GM23338 (cell line): ENCODE data around the gene PIGP. TPM values are rescaled to one million over a fixed set of nuclear protein-coding genes. Genes with fewer than 3 reads are reported as not detected.

Experiments
- ATAC-seq: fragments of 200-7000 bp; cut with Tn5 transposase; 3 replicates; pipeline ENCODE4 v1.9.1; 2020
- DNase-seq: peaks from one replicate; pipeline ENCODE4 v3.0.0-alpha.2; 2015; ENCODE audit warnings: low spot score
- H2AFZ ChIP-seq: fragments of 200-600 bp; sonication (generic); 2 replicates; pipeline ENCODE4 v1.8.0; 2016; ENCODE audit warnings: antibody characterized with exemption, mild to moderate bottlenecking, moderate library complexity
- H3F3A ChIP-seq: fragments of 200-600 bp; sonication (generic); replicated peaks from 2 replicates; pipeline ENCODE4 v1.8.0; 2017; ENCODE audit warnings: antibody characterized with exemption, mixed run types, low read depth
- H3K27ac ChIP-seq: fragments of 200-600 bp; sonication (generic); 2 replicates; pipeline ENCODE4 v1.6.1; 2016; ENCODE audit warnings: low read depth
- H3K27me3 ChIP-seq: fragments of 200-600 bp; sonication (generic); 2 replicates; pipeline ENCODE4 v1.8.0; 2016; ENCODE audit warnings: mild to moderate bottlenecking, mixed run types, moderate library complexity; ENCODE audit not compliant: insufficient read depth
- H3K36me3 ChIP-seq: fragments of 200-600 bp; sonication (generic); 2 replicates; pipeline ENCODE4 v1.8.0; 2016; ENCODE audit warnings: mild to moderate bottlenecking; ENCODE audit not compliant: insufficient read depth
- H3K4me1 ChIP-seq: fragments of 200-600 bp; sonication (generic); 2 replicates; pipeline ENCODE4 v1.8.0; 2016; ENCODE audit warnings: mild to moderate bottlenecking, moderate library complexity; ENCODE audit not compliant: insufficient read depth
- H3K4me2 ChIP-seq: fragments of 200-600 bp; sonication (generic); 2 replicates; pipeline ENCODE4 v1.7.1; 2017; ENCODE audit warnings: mixed run types
- H3K4me3 ChIP-seq: fragments of 200-600 bp; sonication (generic); 2 replicates; pipeline ENCODE4 v1.6.1; 2016; ENCODE audit warnings: mixed run types
- H3K79me2 ChIP-seq: fragments of 200-600 bp; sonication (generic); replicated peaks from 2 replicates; pipeline ENCODE4 v1.8.0; 2017; ENCODE audit warnings: mild to moderate bottlenecking; ENCODE audit not compliant: insufficient read depth
- H3K9me2 ChIP-seq: fragments of 200-600 bp; sonication (generic); 2 replicates; pipeline ENCODE4 v1.8.0; 2017; ENCODE audit not compliant: insufficient read depth
- H4K20me1 ChIP-seq: fragments of 200-600 bp; sonication (generic); replicated peaks from 2 replicates; pipeline ENCODE4 v1.8.0; 2017; ENCODE audit warnings: mild to moderate bottlenecking; ENCODE audit not compliant: insufficient read depth
- H3K27ac Mint-ChIP-seq: 2 replicates; pipeline ENCODE4 v1.8.0; 2020; ENCODE audit warnings: inconsistent platforms, mild to moderate bottlenecking, moderate library complexity, mixed read lengths
- H3K27me3 Mint-ChIP-seq: 3 replicates; pipeline ENCODE4 v1.8.0; 2022; ENCODE audit warnings: low read depth, mild to moderate bottlenecking, moderate library complexity, mixed read lengths, inconsistent platforms; ENCODE audit not compliant: insufficient read depth, poor library complexity
- H3K36me3 Mint-ChIP-seq: 3 replicates; pipeline ENCODE4 v1.8.0; 2021; ENCODE audit warnings: low read depth, mild to moderate bottlenecking, inconsistent platforms, moderate library complexity, mixed read lengths
- H3K4me1 Mint-ChIP-seq: 3 replicates; pipeline ENCODE4 v1.8.0; 2020; ENCODE audit warnings: mild to moderate bottlenecking, inconsistent platforms, mixed read lengths
- H3K4me3 Mint-ChIP-seq: 3 replicates; pipeline ENCODE4 v1.8.0; 2021; ENCODE audit warnings: moderate library complexity, mild to moderate bottlenecking, inconsistent platforms, mixed read lengths
- H3K9me3 Mint-ChIP-seq: 3 replicates; pipeline ENCODE4 v1.8.0; 2020; ENCODE audit warnings: moderate library complexity, mild to moderate bottlenecking, inconsistent platforms, mixed read lengths
- CREB1 ChIP-seq: fragments of 250-450 bp; sonication (Bioruptor Pico); IDR thresholded peaks from 2 replicates; pipeline ENCODE4 v1.5.0; 2020; ENCODE audit warnings: low read depth, mild to moderate bottlenecking, moderate library complexity
- CTCF ChIP-seq, 2 experiments: fragments of 200-600 bp in 1 of 2; sonication (generic) in 1 of 2; conservative IDR thresholded peaks; 2 replicates each; pipeline versions ENCODE4 v1.5.1 to v1.6.1; 2016 to 2017; ENCODE audit warnings: antibody characterized with exemption in 2 of 2, low read depth in 2 of 2, mild to moderate bottlenecking in 2 of 2, moderate library complexity in 1 of 2
- ETS1 ChIP-seq: IDR thresholded peaks from 2 replicates; pipeline ENCODE4 v1.6.1; 2016; ENCODE audit warnings: antibody characterized with exemption
- EZH2 ChIP-seq: fragments of 200-600 bp; sonication (generic); IDR thresholded peaks from one replicate; pipeline ENCODE4 v1.8.0; 2017; ENCODE audit warnings: antibody characterized with exemption, mild to moderate bottlenecking, low read depth; ENCODE audit not compliant: unreplicated experiment
- JUNB ChIP-seq: IDR thresholded peaks from one replicate; pipeline ENCODE4 v1.6.1; 2016; ENCODE audit warnings: antibody characterized with exemption; ENCODE audit not compliant: unreplicated experiment
- POLR2AphosphoS5 ChIP-seq: IDR thresholded peaks from 2 replicates; pipeline ENCODE4 v1.6.1; 2016; ENCODE audit warnings: antibody characterized with exemption, low read depth
- STAT1 ChIP-seq: IDR thresholded peaks from one replicate; pipeline ENCODE4 v1.6.1; 2016; ENCODE audit warnings: antibody characterized with exemption; ENCODE audit not compliant: unreplicated experiment
- ZNF114 ChIP-seq: fragments of 250-450 bp; sonication (Bioruptor Pico); IDR thresholded peaks from 2 replicates; pipeline ENCODE4 v1.5.0; 2020; ENCODE audit warnings: mild to moderate bottlenecking, moderate library complexity
- ZNF331 ChIP-seq: fragments of 250-450 bp; sonication (Bioruptor Pico); IDR thresholded peaks from 2 replicates; pipeline ENCODE4 v1.5.0; 2020; ENCODE audit warnings: low read depth, mild to moderate bottlenecking, moderate library complexity
- ZNF462 ChIP-seq: fragments of 250-450 bp; sonication (Bioruptor Pico); IDR thresholded peaks from 2 replicates; pipeline ENCODE4 v1.5.0; 2020; ENCODE audit warnings: mild to moderate bottlenecking, moderate library complexity
- polyA plus RNA-seq: library from polyadenylated mRNA; unstranded; fragments of >200 nt; fragmentation: Nextera tagmentation; extraction: Ambion mirVana; gene quantifications from 2 replicates; pipeline ENCODE4 v1.2.1, GENCODE V29; 2016
- total RNA-seq: library from RNA; depleted of rRNA; stranded (reverse); fragments of >200 nt; shearing (Covaris generic); gene quantifications from 2 replicates; pipeline ENCODE4 v1.2.3, GENCODE V29; 2014
- TF ChIP-seq, protein P1 (sequence below): IDR thresholded peaks from one replicate; pipeline ENCODE4 v1.6.1; 2018; ENCODE audit warnings: antibody characterized with exemption; ENCODE audit not compliant: unreplicated experiment

PIGP gene
- total and polyA plus RNA-seq, 2 experiments from 2014 or later: 5.2 to 19.6 TPM

DNA sequence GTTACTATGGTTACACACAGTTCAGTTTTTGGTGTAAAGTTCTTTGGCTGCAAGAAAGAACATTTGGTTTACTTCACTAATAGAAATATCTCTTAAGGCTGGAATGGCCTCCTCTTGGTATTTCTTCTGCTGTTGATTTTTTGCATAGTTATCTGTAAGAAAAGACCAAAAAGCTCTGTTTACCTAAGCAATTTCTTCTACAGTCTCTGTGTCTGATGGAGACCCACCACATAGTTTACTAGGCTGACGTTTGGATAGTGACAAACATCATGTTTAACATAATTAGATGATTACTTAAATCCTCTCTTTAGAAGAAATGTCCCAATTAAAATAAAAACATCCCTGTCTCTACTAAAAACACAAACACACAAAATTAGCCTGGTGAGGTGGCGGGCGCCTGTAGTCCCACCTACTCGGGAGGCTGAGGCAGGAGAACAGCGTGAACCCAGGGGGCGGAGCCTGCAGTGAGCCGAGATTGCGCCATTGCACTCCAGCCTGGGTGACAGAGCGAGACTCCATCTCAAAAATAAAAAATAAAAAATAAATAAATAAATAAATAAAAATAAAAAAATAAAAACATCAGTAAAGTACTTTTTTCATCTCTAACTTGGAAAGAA is 7.2 kb downstream of the PIGP start:
- H3K36me3 ChIP-seq: no peaks in the 10 kb centered on the region
- no peak for ATAC-seq
- H3K27me3 ChIP-seq: no peaks in the 10 kb centered on the region
- no peaks in the 10 kb centered on the region for H3F3A ChIP-seq
- H3K79me2 ChIP-seq: no peaks in the 10 kb centered on the region
- no peak for TF ChIP-seq CREB1 (CRISPR knock-in tag)
- no peak for TF ChIP-seq EZH2
- no peak for TF ChIP-seq STAT1
- no peak for TF ChIP-seq CTCF (conservative IDR thresholded peaks at IDR 0.05; ENCODE audit: low read depth in 2 of 2)
- TF ChIP-seq ZNF114: no peak
- TF ChIP-seq JUNB: no peak
- TF ChIP-seq ZNF462 (CRISPR knock-in tag): no peak
- TF ChIP-seq POLR2AphosphoS5: no peak
- TF ChIP-seq, protein P1, sequence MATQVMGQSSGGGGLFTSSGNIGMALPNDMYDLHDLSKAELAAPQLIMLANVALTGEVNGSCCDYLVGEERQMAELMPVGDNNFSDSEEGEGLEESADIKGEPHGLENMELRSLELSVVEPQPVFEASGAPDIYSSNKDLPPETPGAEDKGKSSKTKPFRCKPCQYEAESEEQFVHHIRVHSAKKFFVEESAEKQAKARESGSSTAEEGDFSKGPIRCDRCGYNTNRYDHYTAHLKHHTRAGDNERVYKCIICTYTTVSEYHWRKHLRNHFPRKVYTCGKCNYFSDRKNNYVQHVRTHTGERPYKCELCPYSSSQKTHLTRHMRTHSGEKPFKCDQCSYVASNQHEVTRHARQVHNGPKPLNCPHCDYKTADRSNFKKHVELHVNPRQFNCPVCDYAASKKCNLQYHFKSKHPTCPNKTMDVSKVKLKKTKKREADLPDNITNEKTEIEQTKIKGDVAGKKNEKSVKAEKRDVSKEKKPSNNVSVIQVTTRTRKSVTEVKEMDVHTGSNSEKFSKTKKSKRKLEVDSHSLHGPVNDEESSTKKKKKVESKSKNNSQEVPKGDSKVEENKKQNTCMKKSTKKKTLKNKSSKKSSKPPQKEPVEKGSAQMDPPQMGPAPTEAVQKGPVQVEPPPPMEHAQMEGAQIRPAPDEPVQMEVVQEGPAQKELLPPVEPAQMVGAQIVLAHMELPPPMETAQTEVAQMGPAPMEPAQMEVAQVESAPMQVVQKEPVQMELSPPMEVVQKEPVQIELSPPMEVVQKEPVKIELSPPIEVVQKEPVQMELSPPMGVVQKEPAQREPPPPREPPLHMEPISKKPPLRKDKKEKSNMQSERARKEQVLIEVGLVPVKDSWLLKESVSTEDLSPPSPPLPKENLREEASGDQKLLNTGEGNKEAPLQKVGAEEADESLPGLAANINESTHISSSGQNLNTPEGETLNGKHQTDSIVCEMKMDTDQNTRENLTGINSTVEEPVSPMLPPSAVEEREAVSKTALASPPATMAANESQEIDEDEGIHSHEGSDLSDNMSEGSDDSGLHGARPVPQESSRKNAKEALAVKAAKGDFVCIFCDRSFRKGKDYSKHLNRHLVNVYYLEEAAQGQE: no peak
- TF ChIP-seq ETS1: no peak
- no peak for TF ChIP-seq ZNF331 (CRISPR knock-in tag)
- Mint-ChIP-seq H3K4me3 (no peak overlapping the region), H3K27ac (no peak overlapping the region), H3K4me1 (peaks cover 8% of the 10 kb centered on the region), H3K36me3 (peaks cover 9% of the 10 kb centered on the region; the same call in 2 of the 3 replicates), H3K27me3 (no peaks in the 10 kb centered on the region), H3K9me3 (no peaks in the 10 kb centered on the region)
- H3K4me3 ChIP-seq: no peak overlapping the region
- no peak overlapping the region for H3K4me2 ChIP-seq
- DNase-seq: no peak
- no peaks in the 10 kb centered on the region for H3K9me2 ChIP-seq
- no peak overlapping the region for H2AFZ ChIP-seq
- peaks cover 6% of the 10 kb centered on the region for H3K4me1 ChIP-seq
- no peaks in the 10 kb centered on the region for H4K20me1 ChIP-seq
- no peak overlapping the region for H3K27ac ChIP-seq
